ENCODE data around the gene STAT1.
A peak's percentile ranks its signal among the peaks of the same experiment; 100 is the strongest.

Gene STAT1

GRCh38 chr2:191031256-191031655, 17.3 kb upstream of the STAT1 start:
- no peak for DNase-seq (ENCODE audit: low read depth)

- DNase-seq (ENCODE audit: low read depth), result peak; percentile 69
These were observed 16.7 kb upstream of the STAT1 start for GRCh38 chr2:191030521-191031154.

GRCh38 chr2:191029280-191029950, 15.4 kb upstream of the STAT1 start:
- DNase-seq (ENCODE audit: low read depth), result no peak

- peak; percentile 43 for DNase-seq (ENCODE audit: low read depth)
These were observed 12.4 kb upstream of the STAT1 start for GRCh38 chr2:191026377-191026776.

- DNase-seq (ENCODE audit: low read depth), result no peak
These were observed 11.2 kb upstream of the STAT1 start for GRCh38 chr2:191025135-191025534.

- DNase-seq (ENCODE audit: low read depth), result no peak
These were observed 9.3 kb upstream of the STAT1 start for GRCh38 chr2:191023235-191023679.

- peak; percentile 88 for DNase-seq (ENCODE audit: low read depth)
These were observed 6.9 kb upstream of the STAT1 start for GRCh38 chr2:191020742-191021381.

GRCh38 chr2:191020221-191020741, 6.3 kb upstream of the STAT1 start:
- peak; percentile 98 for DNase-seq (ENCODE audit: low read depth)

- DNase-seq (ENCODE audit: low read depth), result no peak
These were observed 5.4 kb upstream of the STAT1 start for GRCh38 chr2:191019376-191019775.

- DNase-seq (ENCODE audit: low read depth), result no peak
These were observed 4.7 kb upstream of the STAT1 start for GRCh38 chr2:191018643-191019119.

GRCh38 chr2:191018048-191018447, 4.1 kb upstream of the STAT1 start:
- DNase-seq (ENCODE audit: low read depth), result peak; percentile 35

- no peak for DNase-seq (ENCODE audit: low read depth)
These were observed 1.9 kb upstream of the STAT1 start for GRCh38 chr2:191015831-191016230.

GRCh38 chr2:191015239-191015638, 1.3 kb upstream of the STAT1 start:
- DNase-seq (ENCODE audit: low read depth), result no peak

GRCh38 chr2:191014653-191015020, 666 bp upstream of the STAT1 start:
- no peak for DNase-seq (ENCODE audit: low read depth)

GRCh38 chr2:191013682-191013931, 364 bp downstream of the STAT1 start:
- DNase-seq (ENCODE audit: low read depth), result no peak

- DNase-seq (ENCODE audit: low read depth), result peak; percentile 37
These were observed 908 bp downstream of the STAT1 start for GRCh38 chr2:191012845-191013681.

- DNase-seq (ENCODE audit: low read depth), result no peak
These were observed 1.6 kb downstream of the STAT1 start for GRCh38 chr2:191012346-191012745.

- no peak for DNase-seq (ENCODE audit: low read depth)
These were observed 2.8 kb downstream of the STAT1 start for GRCh38 chr2:191010887-191011885.

- peak; percentile 50 for DNase-seq (ENCODE audit: low read depth)
These were observed 4.2 kb downstream of the STAT1 start for GRCh38 chr2:191009541-191010374.

GRCh38 chr2:191008286-191008685, 5.7 kb downstream of the STAT1 start:
- no peak for DNase-seq (ENCODE audit: low read depth)

Data from ELR (cell line).